22Rv1 (cell line): Measurements from ENCODE around the gene TJP2.
"Not testable (repeated sequence)": the region's sequence is repeated elsewhere in the genome, so short reads cannot be mapped to it uniquely, and the experiment has no call there.

Experiments used
- H3K27ac ChIP-seq: fragments of 450-650 bp; 2 replicates; pipeline ENCODE4 v1.5.1; 2017
- ZFX ChIP-seq: fragments of 450-650 bp; IDR thresholded peaks from 2 replicates; pipeline ENCODE4 v1.6.1; 2017; ENCODE audit warnings: antibody characterized with exemption, borderline replicate concordance
- TF ChIP-seq, protein P1 (sequence below): fragments of 450-650 bp; IDR thresholded peaks from 2 replicates; pipeline ENCODE4 v1.5.1; 2017; ENCODE audit warnings: mild to moderate bottlenecking

TJP2 gene

GRCh38 chr9:69299315-69299714 lies 125.2 kb downstream of the TJP2 start:
- TF ChIP-seq, protein P1, sequence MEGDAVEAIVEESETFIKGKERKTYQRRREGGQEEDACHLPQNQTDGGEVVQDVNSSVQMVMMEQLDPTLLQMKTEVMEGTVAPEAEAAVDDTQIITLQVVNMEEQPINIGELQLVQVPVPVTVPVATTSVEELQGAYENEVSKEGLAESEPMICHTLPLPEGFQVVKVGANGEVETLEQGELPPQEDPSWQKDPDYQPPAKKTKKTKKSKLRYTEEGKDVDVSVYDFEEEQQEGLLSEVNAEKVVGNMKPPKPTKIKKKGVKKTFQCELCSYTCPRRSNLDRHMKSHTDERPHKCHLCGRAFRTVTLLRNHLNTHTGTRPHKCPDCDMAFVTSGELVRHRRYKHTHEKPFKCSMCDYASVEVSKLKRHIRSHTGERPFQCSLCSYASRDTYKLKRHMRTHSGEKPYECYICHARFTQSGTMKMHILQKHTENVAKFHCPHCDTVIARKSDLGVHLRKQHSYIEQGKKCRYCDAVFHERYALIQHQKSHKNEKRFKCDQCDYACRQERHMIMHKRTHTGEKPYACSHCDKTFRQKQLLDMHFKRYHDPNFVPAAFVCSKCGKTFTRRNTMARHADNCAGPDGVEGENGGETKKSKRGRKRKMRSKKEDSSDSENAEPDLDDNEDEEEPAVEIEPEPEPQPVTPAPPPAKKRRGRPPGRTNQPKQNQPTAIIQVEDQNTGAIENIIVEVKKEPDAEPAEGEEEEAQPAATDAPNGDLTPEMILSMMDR, result no peak
- TF ChIP-seq ZFX, result no peak
- H3K27ac ChIP-seq, result no peak overlapping the region

GRCh38 chr9:69299826-69300225 lies 125.7 kb downstream of the TJP2 start:
- TF ChIP-seq, protein P1, result no peak
- TF ChIP-seq ZFX, result no peak

DNA sequence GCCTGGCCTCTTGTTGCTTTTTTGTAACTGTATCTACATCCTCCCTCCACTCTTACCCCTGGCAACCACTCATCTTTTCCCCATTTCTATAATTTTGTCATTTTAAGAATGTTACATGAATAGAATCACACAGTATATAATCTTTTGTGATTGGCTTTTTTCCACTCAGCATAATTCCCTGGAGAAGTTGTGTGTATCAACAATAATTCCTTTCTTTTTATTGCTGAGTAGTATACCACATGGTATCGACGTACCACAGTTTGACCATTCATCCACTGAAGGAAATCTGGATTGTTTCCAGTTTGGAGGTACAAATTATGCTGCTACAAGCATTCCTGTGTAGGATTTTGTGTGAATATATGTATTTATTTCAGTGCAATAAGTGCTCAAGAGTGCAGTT lies 129.3 kb downstream of the TJP2 start:
- TF ChIP-seq, protein P1, result no peak
- TF ChIP-seq ZFX, result no peak
- no peak overlapping the region for H3K27ac ChIP-seq

More at GRCh38 chr9:69299826-69300225, 125.7 kb downstream of the TJP2 start:
- H3K27ac ChIP-seq, result no peak overlapping the region

- not testable (repeated sequence) for H3K27ac ChIP-seq
Observed at GRCh38 chr9:69306895-69307445, 132.9 kb downstream of the TJP2 start.

DNA sequence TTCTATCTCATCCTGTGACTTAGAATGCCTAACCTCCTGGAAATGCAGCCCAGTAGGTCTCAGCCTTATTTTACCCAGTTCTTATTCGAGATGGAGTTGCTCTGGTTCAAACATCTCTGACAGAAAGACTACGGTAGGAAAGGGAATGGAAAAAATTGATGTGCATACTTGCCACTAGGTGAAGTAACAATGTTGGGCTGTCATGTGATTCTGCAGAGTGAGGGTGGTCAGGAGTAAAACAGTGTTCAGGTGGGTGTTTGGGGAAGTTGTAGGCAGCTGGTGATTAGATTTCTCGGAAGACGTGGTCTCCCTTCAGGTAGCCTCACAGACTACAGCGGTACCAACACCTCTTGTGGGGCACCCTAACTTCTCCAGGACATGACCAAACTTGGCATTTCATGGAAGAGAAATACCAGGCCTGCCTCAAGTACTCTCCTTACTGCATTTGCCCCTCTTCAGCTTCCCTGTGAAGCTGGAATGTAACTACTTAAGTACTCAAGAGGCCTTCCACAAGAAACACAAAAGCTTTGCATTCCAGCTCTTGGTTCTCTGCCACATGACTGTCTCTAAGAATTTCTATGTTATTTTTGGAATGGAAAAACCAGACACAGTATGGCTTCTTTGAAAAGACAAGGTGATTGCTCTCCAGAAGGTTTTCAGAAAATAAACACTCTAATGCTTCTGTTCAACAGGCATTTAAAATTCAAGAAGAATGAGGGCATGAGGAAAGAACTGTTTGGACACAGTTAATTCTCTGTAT lies 133.5 kb downstream of the TJP2 start:
- no peak for TF ChIP-seq ZFX
- TF ChIP-seq, protein P1, result no peak
- no peak overlapping the region for H3K27ac ChIP-seq

DNA sequence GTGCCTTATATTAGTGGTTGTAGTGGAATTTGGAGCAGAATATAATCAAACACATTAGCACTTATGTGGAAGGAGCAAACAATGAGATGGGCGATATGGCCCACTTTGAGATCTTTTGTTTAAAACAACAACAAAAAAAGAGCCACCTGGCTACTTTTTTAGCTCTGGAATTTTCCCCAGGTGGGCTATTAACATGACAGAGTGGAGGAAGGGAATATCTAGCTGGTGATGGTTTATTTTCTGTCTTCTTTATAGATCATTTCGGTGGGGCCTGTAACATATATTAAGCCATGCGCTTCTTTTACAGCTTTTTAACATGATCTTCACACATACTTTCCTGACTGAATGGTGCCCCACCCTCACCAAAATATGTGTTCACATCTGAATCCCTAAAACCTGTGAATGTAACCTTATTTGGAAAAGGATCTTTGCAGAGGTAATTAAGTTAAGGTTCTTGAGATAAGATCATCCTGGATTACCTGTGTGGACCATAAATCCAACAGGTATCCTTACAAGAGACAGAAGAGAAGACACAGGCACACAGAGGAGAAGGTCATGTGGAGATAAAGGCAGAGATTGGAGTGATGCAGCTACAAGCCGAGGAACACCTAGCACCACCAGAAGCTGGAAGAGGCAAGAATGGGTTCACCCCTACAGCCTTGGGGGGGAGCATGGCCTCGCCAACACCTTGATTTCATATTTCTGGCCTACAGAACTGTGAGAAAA lies 134.3 kb downstream of the TJP2 start:
- no peak overlapping the region for H3K27ac ChIP-seq
- TF ChIP-seq, protein P1, result no peak
- no peak for TF ChIP-seq ZFX

GRCh38 chr9:69313175-69313574 lies 139.1 kb downstream of the TJP2 start:
- TF ChIP-seq ZFX, result no peak
- TF ChIP-seq, protein P1, result no peak
- no peak overlapping the region for H3K27ac ChIP-seq
